Gastroesophageal sphincter (tissue), 3 donors: Measurements from ENCODE around the gene SLIT3.

Experiments used
- EP300 ChIP-seq: sonication (generic); formaldehyde crosslinking; IDR thresholded peaks from one replicate; pipeline ENCODE4 v1.6.1; 2017; ENCODE audit warnings: antibody characterized with exemption, mild to moderate bottlenecking
- POLR2A ChIP-seq, 2 donors: fragments of 450-650 bp; IDR thresholded peaks; one replicate each; pipeline ENCODE4 v1.6.1; 2017; ENCODE audit warnings: antibody characterized with exemption in 2 of 2, mild to moderate bottlenecking in 2 of 2, moderate library complexity in 1 of 2
- POLR2AphosphoS5 ChIP-seq: sonication (generic); formaldehyde crosslinking; IDR thresholded peaks from one replicate; pipeline ENCODE4 v1.6.1; 2017; ENCODE audit warnings: antibody characterized with exemption
- TF ChIP-seq, protein P1 (sequence below), 4 experiments: fragments of 200-600 bp in 2 of 4; fragments of 450-650 bp in 2 of 4; sonication (generic) in 1 of 4; IDR thresholded peaks; one replicate each; pipeline ENCODE4 v1.5.1; 2017 to 2019; ENCODE audit warnings: antibody characterized with exemption in 4 of 4, mild to moderate bottlenecking in 2 of 4, moderate library complexity in 2 of 4

- TF ChIP-seq, protein P1, sequence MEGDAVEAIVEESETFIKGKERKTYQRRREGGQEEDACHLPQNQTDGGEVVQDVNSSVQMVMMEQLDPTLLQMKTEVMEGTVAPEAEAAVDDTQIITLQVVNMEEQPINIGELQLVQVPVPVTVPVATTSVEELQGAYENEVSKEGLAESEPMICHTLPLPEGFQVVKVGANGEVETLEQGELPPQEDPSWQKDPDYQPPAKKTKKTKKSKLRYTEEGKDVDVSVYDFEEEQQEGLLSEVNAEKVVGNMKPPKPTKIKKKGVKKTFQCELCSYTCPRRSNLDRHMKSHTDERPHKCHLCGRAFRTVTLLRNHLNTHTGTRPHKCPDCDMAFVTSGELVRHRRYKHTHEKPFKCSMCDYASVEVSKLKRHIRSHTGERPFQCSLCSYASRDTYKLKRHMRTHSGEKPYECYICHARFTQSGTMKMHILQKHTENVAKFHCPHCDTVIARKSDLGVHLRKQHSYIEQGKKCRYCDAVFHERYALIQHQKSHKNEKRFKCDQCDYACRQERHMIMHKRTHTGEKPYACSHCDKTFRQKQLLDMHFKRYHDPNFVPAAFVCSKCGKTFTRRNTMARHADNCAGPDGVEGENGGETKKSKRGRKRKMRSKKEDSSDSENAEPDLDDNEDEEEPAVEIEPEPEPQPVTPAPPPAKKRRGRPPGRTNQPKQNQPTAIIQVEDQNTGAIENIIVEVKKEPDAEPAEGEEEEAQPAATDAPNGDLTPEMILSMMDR (IDR thresholded peaks at IDR 0.05), result no peak
- TF ChIP-seq EP300, result no peak
- no peak for TF ChIP-seq POLR2A (IDR thresholded peaks at IDR 0.05)
- TF ChIP-seq POLR2AphosphoS5, result no peak
Measured at GRCh38 chr5:168780888-168781287, 520.1 kb downstream of the SLIT3 start.
